Right lobe of liver (tissue), 6 donors: ENCODE measurements around the gene RUNDC3A. TPM values are rescaled to one million over a fixed set of nuclear protein-coding genes. Genes with fewer than 3 reads are reported as not detected.
A peak's percentile ranks its signal among the peaks of the same experiment; 100 is the strongest.

Source experiments
- ATAC-seq, 4 donors: fragments of 200-7000 bp; cut with Tn5 transposase; one replicate each; pipeline ENCODE4 v1.9.1; 2020; ENCODE audit warnings: mild to moderate bottlenecking in 4 of 4, moderate library complexity in 4 of 4
- DNase-seq, 3 donors: peaks; one replicate each; pipeline ENCODE4 v3.0.0-alpha.2; 2020
- H3K27ac ChIP-seq, 3 donors: fragments of 200-600 bp; one replicate each; pipeline ENCODE4 v1.8.0; 2022
- H3K27me3 ChIP-seq, 2 donors: fragments of 200-600 bp; one replicate each; pipeline ENCODE4 v1.8.0; 2022
- H3K36me3 ChIP-seq, 4 donors: fragments of 200-600 bp; sonication (generic) in 1 of 4; one replicate each; pipeline versions ENCODE4 v1.5.1 to v1.8.0; 2017 to 2022; ENCODE audit warnings: control low read depth in 1 of 4
- H3K4me1 ChIP-seq, 4 donors: fragments of 200-600 bp; sonication (generic) in 1 of 4; one replicate each; pipeline versions ENCODE4 v1.5.1 to v1.8.0; 2017 to 2022; ENCODE audit warnings: control low read depth in 1 of 4
- H3K4me3 ChIP-seq, 3 donors: fragments of 200-600 bp; one replicate each; pipeline ENCODE4 v1.8.0; 2022
- H3K9me3 ChIP-seq, 4 donors: fragments of 200-600 bp; sonication (generic) in 1 of 4; one replicate each; pipeline versions ENCODE4 v1.5.1 to v1.8.0; 2017 to 2022; ENCODE audit warnings: control low read depth in 1 of 4
- CTCF ChIP-seq, 4 donors: fragments of 200-600 bp in 3 of 4; fragments of 450-650 bp in 1 of 4; IDR thresholded peaks; one replicate each; pipeline versions ENCODE4 v1.5.1 to v1.8.0; 2016 to 2022; ENCODE audit warnings: antibody characterized with exemption in 4 of 4, mild to moderate bottlenecking in 2 of 4
- POLR2A ChIP-seq: fragments of 450-650 bp; IDR thresholded peaks from one replicate; pipeline ENCODE4 v1.6.1; 2017; ENCODE audit warnings: antibody characterized with exemption, mild to moderate bottlenecking
- WGBS: methylation state at CpG from one replicate; pipeline ENCODE4 v1.1.6; 2018; ENCODE audit warnings: low coverage, low lambda C conversion rate; ENCODE audit not compliant: insufficient coverage; ENCODE audit errors: missing lambda C conversion rate; 5-methylcytosine and 5-hydroxymethylcytosine counted together
- intact Hi-C, 2 donors: fragments of 100-400 bp; cut with DNase I; formaldehyde crosslinking; loops; one replicate each; pipeline versions ENCODE4 v1.11.2 to v1.14.1; 2022
- total RNA-seq, 6 experiments: library from RNA; depleted of rRNA in 2 of 6; stranded (reverse); fragments of >200 nt in 2 of 6; fragmentation: NEBNext Ultra II Directional in 3 of 6; extraction: Animal tissue kit (Norgen Biotek cat#: 25700) in 3 of 6; gene quantifications; one replicate each; pipeline versions ENCODE4 v1.1.0 to v1.2.4, GENCODE V29; 2016 to 2023
- donor health status: DM: no; HTN: yes; CAD: no.
- donor health status: DM: no; HTN: no; CAD: no.
- donor health status: DM: no; HTN: no; CAD: no.
- donor health status: DM: no; HTN: yes; CAD: no.
- donor health status: DM: no; HTN: yes; CAD: no.

Gene RUNDC3A
- total RNA-seq, 6 experiments from 2014 or later, result 0.12 to 0.75 TPM; not detected in 4

GRCh38 chr17:44348234-44348987, 40.0 kb downstream of the RUNDC3A start:
- H3K27me3 ChIP-seq, result no peaks in the 10 kb centered on the region
- intact Hi-C loops, result no loop called here
- peak in 1 of 3 donors; percentile 49 for DNase-seq
- peaks cover 0 to 25% (median 10%) of the 10 kb centered on the region in 4 donors for H3K36me3 ChIP-seq
- TF ChIP-seq CTCF (IDR thresholded peaks at IDR 0.05) (no peak), POLR2A (no peak)
- 84% methylated on average over 2 of the region's 9 CpGs for WGBS
- no peaks in the 10 kb centered on the region for H3K9me3 ChIP-seq
- H3K27ac ChIP-seq, result no peak overlapping the region
- no peak overlapping the region for H3K4me3 ChIP-seq
- peaks cover 0 to 6% (median 0%) of the 10 kb centered on the region in 4 donors for H3K4me1 ChIP-seq
- peak in 1 of 4 donors; percentile 20 for ATAC-seq

GRCh38 chr17:44348988-44349364, 40.6 kb downstream of the RUNDC3A start:
- Histone ChIP-seq H3K27me3 (no peaks in the 10 kb centered on the region), H3K27ac (no peak overlapping the region), H3K36me3 (peaks cover 0 to 25% (median 10%) of the 10 kb centered on the region in 4 donors), H3K9me3 (no peaks in the 10 kb centered on the region), H3K4me3 (no peak overlapping the region), H3K4me1 (peaks cover 0 to 6% (median 0%) of the 10 kb centered on the region in 4 donors)
- no peak for ATAC-seq
- WGBS, result 80% methylated on average over 1 of the region's 6 CpGs
- no peak for DNase-seq
- TF ChIP-seq POLR2A (no peak), CTCF (IDR thresholded peaks at IDR 0.05) (no peak)
- intact Hi-C loops, result no loop called here

DNA sequence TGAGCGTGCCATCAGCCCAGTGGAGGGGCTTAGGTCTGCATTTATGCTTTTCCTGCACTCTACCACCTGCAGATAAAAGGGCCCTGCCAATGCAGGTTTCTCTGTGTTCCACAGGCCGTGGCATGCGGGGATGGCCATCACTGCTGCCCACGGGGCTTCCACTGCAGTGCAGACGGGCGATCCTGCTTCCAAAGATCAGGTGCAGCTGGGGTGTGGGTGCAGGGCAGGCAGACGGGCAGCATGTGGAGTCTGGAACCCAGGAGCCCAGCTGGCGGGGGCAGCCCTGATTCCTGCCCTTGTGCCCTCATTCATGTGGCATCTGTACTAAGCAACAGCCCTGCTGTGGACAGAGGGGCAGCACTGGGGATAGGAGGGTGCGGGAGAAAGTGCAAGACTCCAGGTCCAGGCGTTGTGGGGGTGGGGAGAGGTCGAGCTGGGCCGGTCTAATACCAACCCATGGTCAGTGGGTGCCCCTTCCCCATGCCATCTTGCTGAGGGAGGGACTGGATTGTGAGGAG, 41.2 kb downstream of the RUNDC3A start:
- Histone ChIP-seq H3K4me3 (no peak overlapping the region), H3K36me3 (peaks cover 0 to 25% (median 10%) of the 10 kb centered on the region in 4 donors), H3K9me3 (no peaks in the 10 kb centered on the region), H3K27me3 (no peaks in the 10 kb centered on the region), H3K4me1 (peaks cover 0 to 6% (median 0%) of the 10 kb centered on the region in 4 donors), H3K27ac (no peak overlapping the region)
- intact Hi-C loops, result loop anchor here in 1 of 2 donors (10.0 kb wide), 1 partner anchor 135 kb away; the partner anchor contains the start of gene UBTF
- no peak for DNase-seq
- TF ChIP-seq POLR2A (no peak), CTCF (IDR thresholded peaks at IDR 0.05) (no peak)
- ATAC-seq, result no peak
- 83% methylated on average over 2 of the region's 12 CpGs for WGBS

DNA sequence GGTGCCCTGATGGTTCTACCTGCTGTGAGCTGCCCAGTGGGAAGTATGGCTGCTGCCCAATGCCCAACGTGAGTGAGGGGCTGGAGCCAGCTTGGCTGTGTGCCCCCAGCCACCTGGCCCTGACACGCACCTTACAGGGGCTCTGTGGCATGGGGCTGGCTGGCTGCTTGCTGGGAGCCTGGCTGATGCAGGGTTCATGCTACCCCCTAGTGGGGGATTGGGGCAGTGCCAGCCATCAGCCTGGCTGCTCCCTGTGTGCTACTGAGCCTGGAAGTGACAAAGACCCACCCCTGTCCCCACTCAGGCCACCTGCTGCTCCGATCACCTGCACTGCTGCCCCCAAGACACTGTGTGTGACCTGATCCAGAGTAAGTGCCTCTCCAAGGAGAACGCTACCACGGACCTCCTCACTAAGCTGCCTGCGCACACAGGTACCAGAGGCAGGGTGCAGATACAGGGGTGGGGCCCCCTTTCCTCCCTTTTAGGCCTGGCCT, 42.4 kb downstream of the RUNDC3A start:
- intact Hi-C loops, result loop anchor here in 1 of 2 donors (10.0 kb wide), 1 partner anchor 136 kb away; the partner anchor contains the start of gene UBTF
- Histone ChIP-seq H3K9me3 (no peaks in the 10 kb centered on the region), H3K27ac (no peak overlapping the region), H3K36me3 (peaks cover 0 to 25% (median 10%) of the 10 kb centered on the region in 4 donors), H3K4me1 (peaks cover 0 to 6% (median 0%) of the 10 kb centered on the region in 4 donors), H3K4me3 (no peak overlapping the region), H3K27me3 (no peaks in the 10 kb centered on the region)
- WGBS, result 72% methylated on average over 5 of the region's 6 CpGs
- TF ChIP-seq CTCF (IDR thresholded peaks at IDR 0.05) (peak; percentile 65 to 79 (median 78)), POLR2A (no peak)
- ATAC-seq (peak; percentile 73 to 79 (median 76)), DNase-seq (peak; percentile 73 to 79 (median 76))
